Activated CD4-positive, alpha-beta T cell treated with anti-CD3 and anti-CD28 coated beads, Interleukin-2, amount 50 U/mL, for 48 hours (primary cell): ENCODE data around the gene SERPINB6.

Experiments
- DNase-seq, 2 experiments: peaks; one replicate each; pipeline ENCODE4 v3.0.0-alpha.2; 2020

The SERPINB6 gene

DNA sequence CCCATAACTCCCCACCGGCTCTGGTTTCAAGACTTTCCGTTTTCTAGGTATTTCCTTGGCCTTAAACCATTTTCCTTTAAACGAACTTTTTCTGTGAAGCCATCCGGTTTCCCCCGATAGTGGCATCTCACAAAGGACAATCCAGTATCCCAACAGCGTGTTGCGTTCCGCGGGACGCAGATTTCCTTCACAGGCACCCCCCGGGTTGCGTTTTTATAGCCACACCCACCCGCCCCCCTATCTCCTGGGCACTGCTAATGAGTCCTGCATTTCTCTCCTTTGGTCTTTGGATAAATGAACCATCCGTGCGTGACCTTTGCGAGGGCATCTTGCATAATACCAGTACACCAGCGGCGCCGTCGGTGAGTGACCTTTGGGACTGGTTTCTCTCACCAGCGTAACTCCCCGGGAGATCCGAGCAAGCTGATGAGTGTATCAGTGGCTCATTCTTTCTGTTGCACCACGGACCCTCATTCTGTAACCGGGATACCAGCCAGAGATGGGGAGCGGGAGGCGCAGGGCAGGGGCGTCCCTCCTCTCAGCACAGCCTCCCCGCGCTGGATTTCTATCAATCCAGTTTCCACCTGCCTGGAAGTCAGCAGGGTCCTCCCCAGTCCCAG lies 27.7 kb upstream of the SERPINB6 start:
- DNase-seq = peak in 1 of 2 experiments; percentile 77

DNA sequence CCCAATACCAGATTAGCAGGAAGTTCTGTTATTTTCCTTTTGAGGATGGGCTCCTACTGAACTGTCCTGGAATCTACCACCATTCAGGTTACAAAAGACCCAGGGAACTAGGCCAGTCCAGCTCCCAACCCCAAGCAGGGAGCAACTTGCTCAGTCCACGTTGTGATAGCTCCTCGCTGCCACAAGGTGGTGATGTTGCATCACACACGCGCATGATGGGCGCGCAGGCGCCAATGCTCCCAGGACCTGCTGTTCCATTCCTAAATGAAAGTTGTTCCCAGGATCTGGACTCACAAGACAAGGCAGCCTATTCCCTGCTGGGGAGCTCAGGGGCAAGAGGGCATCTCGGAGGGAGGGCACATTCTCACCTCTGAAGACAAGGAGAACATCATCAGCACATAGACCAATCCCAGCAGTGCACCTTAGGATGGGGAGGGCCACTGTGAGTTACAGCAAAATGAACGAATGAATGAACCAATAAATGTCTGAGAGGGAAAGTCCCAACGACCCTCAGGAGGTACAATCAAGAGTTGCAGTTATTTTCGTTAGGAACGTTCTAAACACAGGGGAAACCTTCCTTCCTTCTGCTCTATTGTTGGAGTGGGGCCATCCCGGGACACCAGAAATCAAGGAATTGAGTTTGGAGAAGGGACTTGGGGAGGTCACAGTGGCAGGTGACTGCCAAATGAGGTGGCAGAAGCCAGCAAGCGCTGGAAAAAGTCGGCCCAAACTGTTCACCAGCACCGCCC lies 27.1 kb upstream of the SERPINB6 start:
- DNase-seq = peak; percentile 51 to 59

DNA sequence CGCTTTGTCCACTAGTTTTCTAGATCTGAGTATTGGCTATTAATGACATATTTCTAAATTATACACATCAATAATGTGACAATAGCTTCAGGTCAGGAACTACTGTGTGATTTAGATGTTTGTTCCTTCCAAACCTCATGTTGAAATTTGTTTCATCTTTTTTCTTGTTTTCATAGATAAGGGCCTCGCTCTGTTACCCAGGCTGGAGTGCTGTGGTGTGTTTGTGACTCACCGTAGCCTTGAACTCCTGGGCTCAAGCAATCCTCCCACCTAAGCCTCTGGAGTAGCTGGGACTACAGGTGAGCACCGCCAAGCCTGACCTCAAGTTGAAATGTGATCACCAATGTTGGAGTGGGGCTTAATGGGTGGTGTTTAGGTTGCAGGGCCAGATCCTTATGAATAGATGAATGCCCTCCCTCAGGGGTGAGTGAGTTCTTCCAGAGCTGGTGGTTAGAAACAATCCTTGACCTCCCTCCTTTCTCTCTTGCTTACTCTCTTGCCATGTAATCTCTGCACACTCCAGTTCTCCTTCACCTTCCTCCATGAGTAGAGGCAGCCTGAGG lies 22.5 kb upstream of the SERPINB6 start:
- DNase-seq = no peak

DNA sequence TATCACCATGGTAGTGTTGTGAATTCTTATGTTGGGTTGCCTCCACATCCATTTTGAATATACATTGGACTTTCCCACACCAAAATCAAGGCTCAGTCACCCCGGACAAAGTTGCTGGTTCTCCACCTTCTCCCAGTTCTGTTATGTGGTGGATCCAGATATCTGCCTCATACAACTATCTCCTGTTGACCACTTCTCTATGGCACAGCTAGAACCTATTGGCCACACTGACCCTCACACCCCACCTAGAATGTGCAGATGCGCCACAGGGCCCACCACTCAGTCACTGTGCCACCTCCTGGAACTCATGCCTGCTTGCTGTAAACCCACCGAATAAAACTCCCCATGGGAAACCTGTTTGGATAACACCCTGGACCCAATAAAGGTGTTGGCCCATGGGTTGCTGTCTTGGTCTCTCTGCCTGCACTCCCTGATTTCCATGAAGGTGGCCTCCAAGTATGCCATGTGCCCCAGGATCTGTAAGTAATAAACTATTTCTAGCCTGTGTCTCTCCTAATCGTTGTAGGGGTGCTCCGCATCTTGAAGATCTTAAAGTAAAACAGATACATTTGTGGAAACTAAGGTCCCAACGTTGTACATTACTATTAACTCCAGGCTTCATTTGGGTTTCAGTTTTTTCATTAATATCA lies 21.1 kb upstream of the SERPINB6 start:
- DNase-seq = no peak

DNA sequence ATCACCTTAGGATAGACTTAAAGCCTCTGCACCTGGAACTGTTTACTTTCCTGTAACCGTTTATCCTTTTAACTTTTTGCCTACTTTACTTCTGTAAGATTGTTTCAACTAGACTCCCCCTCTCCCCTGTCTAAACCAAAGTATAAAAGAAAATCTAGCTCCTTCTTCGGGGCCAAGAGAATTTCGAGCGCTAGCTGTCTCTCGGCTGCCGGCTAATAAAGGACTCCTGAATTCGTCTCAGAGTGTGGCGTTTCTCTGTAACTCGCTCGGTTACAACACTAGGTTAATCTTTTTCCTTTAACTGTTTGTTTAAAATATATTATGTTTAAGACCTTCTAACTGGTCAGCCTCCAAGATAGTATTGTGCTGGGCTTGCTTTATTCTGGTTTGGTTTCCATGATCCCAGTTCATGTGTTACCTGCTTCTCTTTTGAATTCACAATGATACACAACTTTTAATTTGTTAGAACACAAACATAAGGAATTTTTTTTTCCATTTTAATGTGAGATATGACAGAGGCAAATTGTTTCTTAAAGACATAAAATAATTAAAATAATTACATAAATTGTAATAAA lies 19.7 kb upstream of the SERPINB6 start:
- DNase-seq = no peak

DNA sequence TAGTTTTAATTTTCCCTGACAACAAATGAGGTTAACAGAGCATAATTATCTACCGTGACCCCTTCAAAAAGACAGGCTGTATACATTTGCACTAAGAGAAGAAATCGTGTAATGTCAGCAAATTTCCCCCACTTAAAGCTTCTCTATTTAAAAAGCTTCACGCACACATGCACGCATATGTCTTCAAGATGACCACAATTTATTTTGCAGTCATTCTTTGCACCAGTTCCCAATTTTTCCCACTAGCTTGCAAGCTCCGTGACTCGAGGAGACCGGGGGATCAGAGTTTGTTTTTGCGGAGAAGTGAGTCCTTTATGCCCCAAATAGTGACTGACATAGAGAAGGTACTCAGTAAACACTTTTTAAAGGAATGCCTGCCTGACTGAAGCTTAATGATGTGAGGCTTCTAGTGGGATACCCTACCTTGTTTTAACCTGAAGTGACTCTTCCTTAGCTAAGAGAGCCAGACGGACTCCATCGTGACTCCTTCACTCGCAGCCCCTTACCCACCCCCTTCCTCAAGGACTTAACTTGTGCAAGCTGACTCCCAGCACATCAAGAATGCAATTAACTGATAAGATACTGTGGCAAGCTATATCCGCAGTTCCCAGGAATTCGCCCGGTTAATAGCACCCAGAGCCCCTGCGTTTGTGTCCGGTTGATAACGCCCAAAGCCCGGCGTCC lies 19.0 kb upstream of the SERPINB6 start:
- peak; percentile 28 to 29 for DNase-seq

DNA sequence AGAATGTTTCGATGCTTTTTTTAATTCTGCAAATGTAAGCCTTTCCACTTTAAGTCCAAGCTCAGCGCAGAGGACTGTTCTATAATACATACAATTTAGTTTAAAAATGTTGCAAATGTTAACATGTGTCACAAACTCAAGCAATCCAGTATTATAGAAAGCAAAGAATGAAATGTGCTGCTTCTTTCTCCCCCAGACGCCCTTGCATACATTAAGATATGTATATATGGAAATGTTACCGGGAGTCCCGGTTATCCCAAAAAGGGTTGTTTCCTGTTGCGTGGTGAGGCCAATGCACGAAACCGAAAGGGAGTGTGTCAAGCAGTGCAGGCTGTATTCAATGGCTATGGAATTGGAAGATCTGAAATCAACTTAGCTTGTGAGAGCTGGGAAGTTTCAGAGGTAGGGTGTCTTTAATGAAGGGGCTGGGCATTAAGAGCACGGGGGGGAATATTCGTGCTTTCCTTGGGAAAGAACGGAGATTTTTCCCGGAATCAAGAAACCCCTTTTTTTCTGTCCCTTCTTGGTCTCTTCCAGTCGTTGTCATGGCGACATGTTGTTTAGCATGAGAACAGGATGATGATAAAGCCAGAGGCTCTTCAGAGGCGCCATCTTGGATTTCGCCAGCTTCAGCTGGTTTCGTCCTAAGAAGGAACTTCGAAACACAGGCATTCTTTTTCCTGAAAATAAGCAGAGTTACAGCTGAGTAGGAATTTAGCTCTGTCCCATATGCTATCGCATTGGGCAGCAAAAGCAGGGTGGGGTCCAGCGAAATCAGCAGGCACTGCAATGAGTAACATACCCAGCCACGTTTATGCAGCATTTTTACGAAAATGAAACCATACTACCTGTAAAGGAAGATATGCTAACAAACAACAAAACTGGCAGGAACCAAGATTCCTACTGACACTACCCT lies 18.2 kb upstream of the SERPINB6 start:
- peak; percentile 63 to 74 for DNase-seq

DNA sequence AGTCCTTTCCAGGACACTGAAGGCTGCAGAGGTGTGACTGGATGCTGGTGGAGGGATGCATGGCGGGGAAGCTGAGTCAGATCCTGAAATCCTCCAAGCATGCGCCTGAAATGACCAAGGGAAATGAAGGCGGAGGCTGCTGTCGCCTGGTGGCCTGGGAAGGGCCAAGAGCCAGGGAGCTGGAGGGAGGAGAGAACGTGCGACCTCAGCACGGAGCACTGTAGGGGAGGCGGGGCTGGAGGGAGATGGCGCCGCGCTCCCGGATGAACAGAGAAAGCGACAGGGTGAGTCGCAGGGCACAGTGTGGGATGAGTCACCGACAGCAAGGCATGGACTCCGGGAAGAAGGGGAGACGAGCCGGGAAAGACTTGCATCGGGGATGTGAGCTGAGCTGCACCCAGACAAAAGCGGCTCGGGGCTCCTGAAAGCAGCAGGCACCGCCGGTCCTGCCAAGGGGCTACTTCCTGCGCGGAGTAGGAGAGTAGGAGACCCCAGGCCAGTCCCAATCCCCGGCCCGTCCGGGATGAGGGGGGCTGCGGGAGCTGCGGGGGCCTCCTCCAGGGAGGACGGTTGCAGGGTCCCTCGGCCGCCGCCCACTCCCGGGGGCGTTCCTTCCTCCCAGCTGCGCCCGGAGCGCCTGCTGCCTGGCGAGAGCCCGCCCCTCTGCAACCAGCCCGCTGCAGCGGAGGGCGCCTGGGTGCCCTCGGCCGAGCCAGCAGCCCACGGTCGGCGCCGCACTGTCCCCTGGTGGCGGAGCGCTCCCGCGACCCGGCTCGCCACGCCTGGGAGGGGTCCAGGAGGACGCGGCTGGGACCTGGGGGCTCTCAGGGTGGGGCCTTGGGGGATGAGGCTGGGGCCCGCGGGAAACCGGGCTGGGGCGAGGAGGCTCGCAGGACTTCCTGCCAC lies 17.3 kb upstream of the SERPINB6 start:
- DNase-seq = peak; percentile 78 to 85

DNA sequence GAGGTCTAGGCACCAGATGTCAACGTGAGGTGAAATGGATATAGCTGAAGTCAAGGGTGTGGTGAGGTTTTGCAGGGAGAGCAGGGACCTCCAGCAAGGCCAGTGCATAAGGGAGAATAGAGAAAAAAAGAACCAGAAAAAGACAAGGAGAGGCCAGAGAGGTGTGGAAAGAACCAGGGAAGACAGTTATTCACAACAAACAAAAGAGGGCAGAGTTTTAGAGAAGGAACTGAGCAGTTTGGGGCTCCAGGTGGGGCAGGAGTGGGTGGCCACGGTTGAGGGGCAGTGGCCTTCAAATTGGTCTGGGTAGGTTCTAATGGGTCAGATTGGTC lies 16.7 kb upstream of the SERPINB6 start:
- DNase-seq = no peak

DNA sequence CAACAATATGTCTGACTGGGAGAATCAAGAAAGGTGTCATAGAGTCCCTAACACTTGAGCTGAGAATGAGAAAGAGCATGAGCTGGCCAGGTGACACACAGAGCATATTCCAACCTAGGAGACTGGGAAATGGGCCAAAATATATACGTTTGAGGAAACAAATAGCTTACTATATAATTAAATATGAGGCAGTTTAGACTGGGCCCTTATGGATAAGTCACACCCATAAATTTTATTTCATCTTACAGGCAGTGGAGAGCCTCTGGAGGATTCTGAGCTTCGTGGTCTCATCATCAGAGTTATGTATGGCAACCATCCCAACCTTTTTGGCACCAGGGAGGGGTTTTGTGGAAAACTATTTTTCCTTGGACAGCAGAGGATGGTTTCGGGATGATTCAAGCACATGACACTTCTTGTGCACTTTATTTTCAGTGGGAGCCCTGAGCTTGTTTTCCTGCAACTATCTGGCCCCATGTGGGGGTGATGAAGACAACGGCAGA lies 15.4 kb upstream of the SERPINB6 start:
- no peak for DNase-seq

DNA sequence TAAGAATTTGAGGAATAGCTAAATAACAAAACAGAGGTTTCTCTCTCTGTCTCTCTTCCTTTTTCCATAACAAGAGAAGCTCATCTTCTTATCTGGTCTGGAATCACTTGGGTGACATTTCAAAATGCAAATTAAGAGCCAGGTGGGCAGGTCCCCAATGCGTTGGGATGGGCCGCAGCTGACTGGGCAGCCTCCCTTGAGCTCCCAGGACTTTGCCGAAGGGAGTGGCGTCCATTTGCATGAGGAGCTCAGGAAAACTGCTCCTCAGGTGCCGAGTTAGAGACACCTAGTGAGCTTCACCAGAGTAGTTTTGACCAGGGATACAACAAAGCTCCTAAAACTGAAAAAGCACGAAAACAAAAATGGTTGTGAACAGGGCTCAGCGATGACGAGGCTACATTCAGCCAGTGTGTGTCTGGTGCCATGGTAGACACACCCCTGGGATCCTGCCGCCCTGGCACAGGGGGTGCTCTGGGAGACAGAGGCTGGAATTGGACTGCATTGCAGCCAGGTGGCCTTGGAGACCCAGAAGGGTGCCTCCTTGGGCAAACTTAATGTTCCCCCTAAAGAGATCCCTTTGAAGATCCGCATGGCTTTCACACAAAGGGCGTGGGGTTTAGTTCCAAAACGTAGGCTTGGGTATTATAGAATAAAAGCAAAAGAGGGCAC lies 13.5 kb upstream of the SERPINB6 start:
- DNase-seq = no peak

DNA sequence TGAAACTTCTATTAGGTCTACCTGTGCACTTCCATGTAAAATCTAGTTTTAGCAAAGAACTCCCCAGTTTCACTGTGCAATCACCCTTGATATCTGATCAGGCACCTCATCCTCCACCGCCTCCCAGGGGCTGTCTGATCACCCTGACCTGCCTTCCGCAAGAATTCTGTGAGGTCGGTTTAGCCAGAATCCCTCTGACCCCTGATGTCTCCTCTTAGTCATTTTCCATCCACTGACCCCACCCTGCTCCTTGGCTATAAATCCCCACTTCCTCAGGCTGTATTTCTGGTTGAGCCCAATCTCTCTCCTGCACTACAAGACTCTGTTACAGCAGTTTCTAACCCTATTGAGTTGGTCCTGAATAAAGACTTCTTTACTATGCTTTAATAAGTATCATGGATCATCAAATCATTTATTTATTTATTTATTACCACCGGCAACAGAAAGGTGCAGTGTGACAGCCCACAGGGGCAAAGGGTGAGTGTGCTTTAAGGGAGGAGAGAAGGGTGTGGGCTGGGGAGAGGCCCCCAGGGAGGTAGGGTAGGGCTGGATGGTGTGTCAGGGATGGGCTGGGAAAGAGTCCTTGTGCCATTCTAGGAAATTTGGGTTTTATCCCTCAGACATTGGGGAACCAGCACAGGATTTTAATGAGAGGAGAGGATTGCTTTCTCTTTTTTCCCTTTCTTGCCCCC lies 11.2 kb upstream of the SERPINB6 start:
- no peak for DNase-seq

DNA sequence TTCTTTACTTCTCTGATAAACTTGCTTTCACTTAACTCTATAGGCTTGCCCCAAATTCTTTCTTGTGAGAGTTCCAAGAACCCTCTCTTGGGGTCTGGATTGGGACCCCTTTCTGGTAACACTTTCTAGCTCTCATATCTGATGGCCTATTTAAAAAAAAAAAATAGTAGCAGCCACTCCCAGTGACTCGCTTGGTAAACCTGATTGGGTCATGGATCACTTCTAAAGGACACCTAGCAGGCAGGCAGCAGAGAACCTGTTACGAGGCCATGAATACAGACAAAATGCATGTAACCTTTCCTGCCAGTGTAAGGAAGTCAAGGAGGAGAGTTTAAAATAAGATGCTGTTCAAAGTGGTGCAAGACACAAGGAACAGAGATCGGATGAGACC lies 9.1 kb upstream of the SERPINB6 start:
- no peak for DNase-seq

DNA sequence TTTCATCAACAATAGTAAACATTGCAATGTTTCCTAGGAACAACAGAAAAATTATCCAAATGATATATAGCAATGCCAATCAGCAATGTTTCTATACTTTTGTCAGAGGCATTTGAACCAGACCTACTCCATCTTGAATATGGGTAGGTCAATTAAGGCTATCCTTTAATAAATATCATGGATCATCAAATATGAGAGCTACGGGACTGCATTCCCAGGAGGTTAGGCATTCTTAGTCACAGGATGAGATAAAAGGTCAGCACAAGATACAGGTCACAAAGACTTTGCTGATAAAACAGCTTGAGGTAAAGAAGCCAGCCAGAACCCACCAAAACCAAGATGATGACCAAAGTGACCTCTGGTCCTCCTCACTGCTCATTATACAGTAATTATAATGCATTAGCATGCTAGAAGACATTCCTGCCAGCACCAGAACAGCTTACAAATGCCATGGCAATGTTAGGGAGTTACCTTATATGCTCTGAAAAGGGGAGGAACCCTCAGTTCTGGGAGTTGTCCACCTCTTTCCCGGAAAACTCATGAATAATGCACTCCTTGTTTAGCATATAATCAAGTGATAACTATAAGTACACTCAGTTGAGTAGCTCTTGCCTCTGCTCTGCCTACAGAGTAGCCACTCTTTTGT lies 8.6 kb upstream of the SERPINB6 start:
- no peak for DNase-seq

DNA sequence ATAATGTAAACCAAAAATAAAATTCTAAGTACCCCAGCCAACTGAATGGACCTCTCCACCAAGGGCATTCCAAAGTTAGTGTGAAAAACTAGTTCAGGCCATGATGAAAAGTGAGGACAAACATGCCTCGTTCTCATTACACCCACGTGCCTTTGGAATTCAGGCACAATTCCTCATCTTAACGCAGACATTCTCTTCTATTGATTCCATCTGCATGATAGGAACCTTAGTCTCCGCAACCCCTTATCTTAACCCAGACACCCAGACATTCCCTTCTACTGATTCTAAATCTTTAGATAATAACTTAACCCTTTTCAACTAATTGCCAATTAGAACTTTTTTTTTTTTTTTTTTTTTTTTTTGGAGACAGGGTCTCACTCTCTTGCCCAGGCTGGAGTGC lies 7.6 kb upstream of the SERPINB6 start:
- no peak for DNase-seq

DNA sequence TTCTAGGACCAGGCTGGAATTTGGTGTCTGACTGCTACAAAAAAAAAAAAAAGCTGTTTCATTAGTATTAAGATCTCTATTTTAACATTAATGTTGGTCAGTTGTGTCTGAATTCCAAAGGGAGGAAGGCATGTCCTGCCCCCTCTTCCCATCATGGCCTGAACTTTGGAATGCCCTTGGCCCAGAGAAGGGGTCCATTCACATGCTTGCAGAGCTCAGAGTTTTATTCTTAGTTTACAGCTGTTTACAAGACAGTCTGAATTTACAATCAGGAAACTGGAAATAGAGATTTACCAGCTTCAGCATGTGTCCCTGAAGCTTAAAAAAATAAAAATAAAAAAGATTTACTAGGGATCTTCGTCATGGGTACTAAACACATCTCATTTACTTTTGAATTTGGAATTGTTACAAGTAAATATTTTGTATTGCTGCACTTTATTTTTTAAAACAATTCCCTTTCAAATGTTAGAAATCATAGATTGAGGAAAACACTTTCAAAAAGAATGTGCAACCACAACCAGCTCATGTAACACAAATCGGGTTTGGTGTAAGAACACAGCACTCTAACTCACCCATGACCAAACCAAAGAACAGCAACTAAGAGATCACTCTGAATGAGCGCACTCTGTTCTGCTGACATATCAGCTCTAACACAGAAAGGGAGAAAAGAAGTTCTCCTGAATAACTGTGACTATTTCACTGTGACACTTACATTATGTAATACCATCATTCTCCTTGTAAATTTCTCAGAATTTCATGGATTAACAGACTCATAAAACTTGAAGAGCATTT lies 6.6 kb upstream of the SERPINB6 start:
- DNase-seq = no peak

DNA sequence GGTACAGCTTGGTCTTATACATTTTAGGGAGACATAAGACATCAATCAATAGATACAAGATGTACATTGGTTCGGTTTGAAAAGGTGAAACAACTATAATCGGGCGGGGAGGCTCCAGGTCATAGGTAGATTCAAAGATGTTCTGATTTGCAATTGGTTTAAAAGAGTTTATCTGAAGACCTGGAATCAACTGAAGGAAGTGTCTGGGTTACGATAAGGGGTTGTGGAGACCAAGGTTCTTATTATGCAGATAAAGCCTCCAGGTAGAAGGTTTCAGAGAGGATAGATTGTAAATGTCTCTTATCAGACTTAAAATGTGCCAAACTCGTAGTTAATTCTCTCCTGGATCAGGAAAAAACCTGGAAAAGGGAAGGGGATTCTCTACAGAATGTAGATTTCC lies 5.9 kb upstream of the SERPINB6 start:
- DNase-seq = no peak

DNA sequence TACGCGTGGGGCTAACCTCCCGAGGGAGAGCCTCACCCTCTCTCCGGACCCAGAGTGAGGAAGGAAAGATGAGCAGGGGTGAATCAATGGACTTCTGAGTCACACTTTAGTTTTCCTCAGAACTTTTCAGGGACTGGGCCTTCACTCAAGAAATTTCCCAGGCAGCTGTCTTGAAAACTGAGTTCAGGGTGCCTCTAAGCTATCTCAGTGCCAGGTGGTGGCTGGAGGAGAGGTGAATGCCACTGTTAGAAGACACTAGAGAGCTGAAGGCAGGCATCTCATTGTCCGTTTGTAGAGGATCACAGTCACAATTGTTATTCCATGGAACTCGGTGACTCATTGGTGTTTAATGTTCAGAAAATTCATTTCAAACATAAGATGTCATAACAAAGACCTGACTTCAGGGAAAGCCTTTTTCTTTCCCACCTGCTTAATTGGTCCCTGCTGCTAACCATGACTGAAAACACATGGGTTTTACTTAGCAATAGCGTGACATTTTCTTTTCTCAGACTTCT lies 5.3 kb upstream of the SERPINB6 start:
- no peak for DNase-seq
